ENCODE data around the gene MRM1. TPM values are rescaled to one million over a fixed set of nuclear protein-coding genes. Genes with fewer than 3 reads are reported as not detected.
A peak's percentile ranks its signal among the peaks of the same experiment; 100 is the strongest.

MRM1 gene
- total RNA-seq, 1 experiment from 2014 or later: 16.5 TPM

DNA sequence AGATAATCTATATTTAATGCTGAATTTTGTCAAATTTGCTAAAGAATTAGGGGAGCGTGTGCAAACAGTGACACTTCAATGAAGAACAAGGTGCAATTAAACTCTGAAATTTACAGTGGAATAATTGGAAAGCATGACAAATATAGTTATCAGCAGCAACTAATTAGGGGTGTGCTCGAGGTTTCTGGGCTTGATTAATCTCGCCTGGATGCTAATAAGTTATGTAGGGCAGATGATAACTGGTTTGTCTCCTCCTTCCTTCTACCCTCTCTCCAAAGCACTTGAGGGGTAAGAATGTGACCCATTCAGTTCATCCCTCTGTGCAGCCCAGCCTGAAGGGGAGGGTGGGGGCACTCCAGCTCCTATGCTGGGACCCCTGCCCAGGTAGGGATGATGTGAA lies 21.9 kb downstream of the MRM1 start (continued):
- no peak for TF ChIP-seq NFE2L1 (CRISPR knock-in tag; IDR thresholded peaks at IDR 0.05)

DNA sequence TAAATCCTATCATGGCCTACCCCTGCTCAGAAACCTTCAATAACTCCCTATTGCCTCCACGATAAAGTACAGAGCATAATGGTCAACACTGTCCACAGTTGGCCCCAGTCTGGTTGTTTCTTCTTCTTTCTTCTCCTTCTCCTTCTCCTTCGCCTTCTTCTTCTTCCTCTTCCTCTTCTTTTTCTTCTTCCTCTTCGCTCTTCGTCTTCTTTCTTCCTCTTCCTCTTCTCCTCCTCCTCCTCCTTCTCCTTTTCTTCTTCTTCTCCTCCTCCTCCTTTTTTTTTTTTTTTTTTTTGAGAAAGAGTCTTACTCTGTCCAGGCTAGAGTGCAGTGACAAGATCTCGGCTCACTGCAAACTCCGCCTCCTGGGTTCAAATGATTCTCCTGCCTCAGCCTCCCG lies 23.8 kb downstream of the MRM1 start:
- no peaks in the 10 kb centered on the region for H3K9me3 Mint-ChIP-seq
- H3K27me3 Mint-ChIP-seq (ENCODE audit: low read depth): no peaks in the 10 kb centered on the region; the same call in none of the 2 replicates
- CTCF ChIA-PET: interaction anchor here (0.6 to 4.1 kb wide), 36 partner anchors 10 to 734 kb away, joined by 3 to 60 read pairs (median 4); partner anchors contain the start of genes AATF and DHRS11
- POLR2A ChIA-PET: no interaction called here
- H3K4me3 Mint-ChIP-seq: no peak overlapping the region
- H3K4me1 Mint-ChIP-seq: peaks cover 15% of the 10 kb centered on the region
- DNase-seq (ENCODE audit: low spot score): no peak
- ATAC-seq: no peak
- H3K36me3 Mint-ChIP-seq: no peaks in the 10 kb centered on the region
- H3K27ac Mint-ChIP-seq: no peak overlapping the region
- TF ChIP-seq OVOL2 (CRISPR knock-in tag; IDR thresholded peaks at IDR 0.05; ENCODE audit: borderline replicate concordance) (no peak), RELA (CRISPR knock-in tag; IDR thresholded peaks at IDR 0.05; ENCODE audit: borderline replicate concordance) (no peak), ZNF416 (CRISPR knock-in tag; IDR thresholded peaks at IDR 0.05) (no peak), GTF2I (CRISPR knock-in tag; conservative IDR thresholded peaks at IDR 0.05) (no peak), NFYB (CRISPR knock-in tag; conservative IDR thresholded peaks at IDR 0.05; ENCODE audit: low read depth) (no peak), CREM (CRISPR knock-in tag; IDR thresholded peaks at IDR 0.05) (no peak), ZNF671 (CRISPR knock-in tag; IDR thresholded peaks at IDR 0.05) (no peak)
- TF ChIP-seq, protein P1, sequence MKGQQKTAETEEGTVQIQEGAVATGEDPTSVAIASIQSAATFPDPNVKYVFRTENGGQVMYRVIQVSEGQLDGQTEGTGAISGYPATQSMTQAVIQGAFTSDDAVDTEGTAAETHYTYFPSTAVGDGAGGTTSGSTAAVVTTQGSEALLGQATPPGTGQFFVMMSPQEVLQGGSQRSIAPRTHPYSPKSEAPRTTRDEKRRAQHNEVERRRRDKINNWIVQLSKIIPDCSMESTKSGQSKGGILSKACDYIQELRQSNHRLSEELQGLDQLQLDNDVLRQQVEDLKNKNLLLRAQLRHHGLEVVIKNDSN (CRISPR knock-in tag; IDR thresholded peaks at IDR 0.05): no peak
- TF ChIP-seq, protein P2, sequence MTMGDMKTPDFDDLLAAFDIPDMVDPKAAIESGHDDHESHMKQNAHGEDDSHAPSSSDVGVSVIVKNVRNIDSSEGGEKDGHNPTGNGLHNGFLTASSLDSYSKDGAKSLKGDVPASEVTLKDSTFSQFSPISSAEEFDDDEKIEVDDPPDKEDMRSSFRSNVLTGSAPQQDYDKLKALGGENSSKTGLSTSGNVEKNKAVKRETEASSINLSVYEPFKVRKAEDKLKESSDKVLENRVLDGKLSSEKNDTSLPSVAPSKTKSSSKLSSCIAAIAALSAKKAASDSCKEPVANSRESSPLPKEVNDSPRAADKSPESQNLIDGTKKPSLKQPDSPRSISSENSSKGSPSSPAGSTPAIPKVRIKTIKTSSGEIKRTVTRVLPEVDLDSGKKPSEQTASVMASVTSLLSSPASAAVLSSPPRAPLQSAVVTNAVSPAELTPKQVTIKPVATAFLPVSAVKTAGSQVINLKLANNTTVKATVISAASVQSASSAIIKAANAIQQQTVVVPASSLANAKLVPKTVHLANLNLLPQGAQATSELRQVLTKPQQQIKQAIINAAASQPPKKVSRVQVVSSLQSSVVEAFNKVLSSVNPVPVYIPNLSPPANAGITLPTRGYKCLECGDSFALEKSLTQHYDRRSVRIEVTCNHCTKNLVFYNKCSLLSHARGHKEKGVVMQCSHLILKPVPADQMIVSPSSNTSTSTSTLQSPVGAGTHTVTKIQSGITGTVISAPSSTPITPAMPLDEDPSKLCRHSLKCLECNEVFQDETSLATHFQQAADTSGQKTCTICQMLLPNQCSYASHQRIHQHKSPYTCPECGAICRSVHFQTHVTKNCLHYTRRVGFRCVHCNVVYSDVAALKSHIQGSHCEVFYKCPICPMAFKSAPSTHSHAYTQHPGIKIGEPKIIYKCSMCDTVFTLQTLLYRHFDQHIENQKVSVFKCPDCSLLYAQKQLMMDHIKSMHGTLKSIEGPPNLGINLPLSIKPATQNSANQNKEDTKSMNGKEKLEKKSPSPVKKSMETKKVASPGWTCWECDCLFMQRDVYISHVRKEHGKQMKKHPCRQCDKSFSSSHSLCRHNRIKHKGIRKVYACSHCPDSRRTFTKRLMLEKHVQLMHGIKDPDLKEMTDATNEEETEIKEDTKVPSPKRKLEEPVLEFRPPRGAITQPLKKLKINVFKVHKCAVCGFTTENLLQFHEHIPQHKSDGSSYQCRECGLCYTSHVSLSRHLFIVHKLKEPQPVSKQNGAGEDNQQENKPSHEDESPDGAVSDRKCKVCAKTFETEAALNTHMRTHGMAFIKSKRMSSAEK (CRISPR knock-in tag; IDR thresholded peaks at IDR 0.05; ENCODE audit: borderline replicate concordance): no peak
- TF ChIP-seq, protein P3, sequence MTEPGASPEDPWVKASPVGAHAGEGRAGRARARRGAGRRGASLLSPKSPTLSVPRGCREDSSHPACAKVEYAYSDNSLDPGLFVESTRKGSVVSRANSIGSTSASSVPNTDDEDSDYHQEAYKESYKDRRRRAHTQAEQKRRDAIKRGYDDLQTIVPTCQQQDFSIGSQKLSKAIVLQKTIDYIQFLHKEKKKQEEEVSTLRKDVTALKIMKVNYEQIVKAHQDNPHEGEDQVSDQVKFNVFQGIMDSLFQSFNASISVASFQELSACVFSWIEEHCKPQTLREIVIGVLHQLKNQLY (CRISPR knock-in tag; IDR thresholded peaks at IDR 0.05): no peak
- TF ChIP-seq, protein P4, sequence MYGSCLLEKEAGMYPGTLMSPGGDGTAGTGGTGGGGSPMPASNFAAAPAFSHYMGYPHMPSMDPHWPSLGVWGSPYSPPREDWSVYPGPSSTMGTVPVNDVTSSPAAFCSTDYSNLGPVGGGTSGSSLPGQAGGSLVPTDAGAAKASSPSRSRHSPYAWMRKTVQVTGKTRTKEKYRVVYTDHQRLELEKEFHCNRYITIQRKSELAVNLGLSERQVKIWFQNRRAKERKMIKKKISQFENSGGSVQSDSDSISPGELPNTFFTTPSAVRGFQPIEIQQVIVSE (CRISPR knock-in tag; IDR thresholded peaks at IDR 0.05; ENCODE audit: borderline replicate concordance): no peak

DNA sequence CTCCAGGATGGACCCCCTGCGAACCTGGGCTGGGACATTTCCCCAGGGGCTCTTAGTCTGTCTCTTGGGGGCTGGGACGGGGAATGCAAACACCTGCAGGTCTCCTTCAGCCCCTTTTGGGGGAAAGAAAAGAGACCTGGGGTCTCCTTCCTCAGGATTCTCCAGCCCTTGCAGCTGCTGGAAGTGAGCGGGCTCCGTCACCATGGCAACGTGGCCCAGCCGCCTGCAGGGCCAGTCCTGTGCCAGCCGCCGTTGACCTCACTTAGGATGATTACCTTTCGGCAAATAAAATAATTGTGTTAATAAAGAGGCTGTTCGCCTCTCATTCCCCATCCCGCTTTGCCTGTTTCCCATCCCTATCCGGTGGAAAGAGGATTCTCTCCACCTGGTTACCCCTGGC lies 25.7 kb downstream of the MRM1 start:
- ATAC-seq: no peak
- POLR2A ChIA-PET: no interaction called here

DNA sequence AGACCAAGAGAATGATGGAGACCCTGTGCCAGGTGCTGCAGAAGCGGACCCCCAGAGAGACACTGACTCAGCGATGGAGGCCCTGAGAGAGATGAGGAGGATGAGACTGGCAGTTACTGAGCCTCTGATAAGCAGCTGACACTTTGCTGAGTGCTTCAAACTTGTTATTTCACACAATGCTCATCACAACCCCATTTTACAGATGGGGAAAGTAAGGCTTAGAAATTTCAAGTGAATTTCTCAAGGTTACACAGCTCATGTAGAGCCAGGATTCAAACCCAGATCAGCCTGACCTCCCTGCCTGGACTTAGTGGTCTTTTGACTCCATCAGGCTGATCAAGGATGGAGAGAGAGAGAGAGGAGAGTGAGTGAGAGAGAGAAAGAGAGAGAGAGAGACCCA lies 27.2 kb downstream of the MRM1 start:
- Mint-ChIP-seq H3K27me3 (ENCODE audit: low read depth) (peaks cover 15% of the 10 kb centered on the region), H3K36me3 (no peaks in the 10 kb centered on the region), H3K4me3 (no peak overlapping the region), H3K27ac (no peak overlapping the region), H3K9me3 (no peaks in the 10 kb centered on the region), H3K4me1 (peaks cover 29% of the 10 kb centered on the region)
- DNase-seq (ENCODE audit: low spot score) (no peak), ATAC-seq (no peak)
- ChIA-PET CTCF (interaction anchor here (0.5 to 3.1 kb wide), 18 partner anchors 8 to 546 kb away, joined by 3 to 17 read pairs (median 5); partner anchors contain the start of genes AATF and MRM1), POLR2A (no interaction called here)
- TF ChIP-seq, protein P5, sequence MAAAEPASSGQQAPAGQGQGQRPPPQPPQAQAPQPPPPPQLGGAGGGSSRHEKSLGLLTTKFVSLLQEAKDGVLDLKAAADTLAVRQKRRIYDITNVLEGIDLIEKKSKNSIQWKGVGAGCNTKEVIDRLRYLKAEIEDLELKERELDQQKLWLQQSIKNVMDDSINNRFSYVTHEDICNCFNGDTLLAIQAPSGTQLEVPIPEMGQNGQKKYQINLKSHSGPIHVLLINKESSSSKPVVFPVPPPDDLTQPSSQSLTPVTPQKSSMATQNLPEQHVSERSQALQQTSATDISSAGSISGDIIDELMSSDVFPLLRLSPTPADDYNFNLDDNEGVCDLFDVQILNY (CRISPR knock-in tag; IDR thresholded peaks at IDR 0.05): no peak
- TF ChIP-seq KAT7 (CRISPR knock-in tag; IDR thresholded peaks at IDR 0.05; ENCODE audit: borderline replicate concordance): no peak
- TF ChIP-seq JAZF1 (CRISPR knock-in tag; IDR thresholded peaks at IDR 0.05): no peak
- TF ChIP-seq, protein P6, sequence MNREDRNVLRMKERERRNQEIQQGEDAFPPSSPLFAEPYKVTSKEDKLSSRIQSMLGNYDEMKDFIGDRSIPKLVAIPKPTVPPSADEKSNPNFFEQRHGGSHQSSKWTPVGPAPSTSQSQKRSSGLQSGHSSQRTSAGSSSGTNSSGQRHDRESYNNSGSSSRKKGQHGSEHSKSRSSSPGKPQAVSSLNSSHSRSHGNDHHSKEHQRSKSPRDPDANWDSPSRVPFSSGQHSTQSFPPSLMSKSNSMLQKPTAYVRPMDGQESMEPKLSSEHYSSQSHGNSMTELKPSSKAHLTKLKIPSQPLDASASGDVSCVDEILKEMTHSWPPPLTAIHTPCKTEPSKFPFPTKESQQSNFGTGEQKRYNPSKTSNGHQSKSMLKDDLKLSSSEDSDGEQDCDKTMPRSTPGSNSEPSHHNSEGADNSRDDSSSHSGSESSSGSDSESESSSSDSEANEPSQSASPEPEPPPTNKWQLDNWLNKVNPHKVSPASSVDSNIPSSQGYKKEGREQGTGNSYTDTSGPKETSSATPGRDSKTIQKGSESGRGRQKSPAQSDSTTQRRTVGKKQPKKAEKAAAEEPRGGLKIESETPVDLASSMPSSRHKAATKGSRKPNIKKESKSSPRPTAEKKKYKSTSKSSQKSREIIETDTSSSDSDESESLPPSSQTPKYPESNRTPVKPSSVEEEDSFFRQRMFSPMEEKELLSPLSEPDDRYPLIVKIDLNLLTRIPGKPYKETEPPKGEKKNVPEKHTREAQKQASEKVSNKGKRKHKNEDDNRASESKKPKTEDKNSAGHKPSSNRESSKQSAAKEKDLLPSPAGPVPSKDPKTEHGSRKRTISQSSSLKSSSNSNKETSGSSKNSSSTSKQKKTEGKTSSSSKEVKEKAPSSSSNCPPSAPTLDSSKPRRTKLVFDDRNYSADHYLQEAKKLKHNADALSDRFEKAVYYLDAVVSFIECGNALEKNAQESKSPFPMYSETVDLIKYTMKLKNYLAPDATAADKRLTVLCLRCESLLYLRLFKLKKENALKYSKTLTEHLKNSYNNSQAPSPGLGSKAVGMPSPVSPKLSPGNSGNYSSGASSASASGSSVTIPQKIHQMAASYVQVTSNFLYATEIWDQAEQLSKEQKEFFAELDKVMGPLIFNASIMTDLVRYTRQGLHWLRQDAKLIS (CRISPR knock-in tag; IDR thresholded peaks at IDR 0.05; ENCODE audit: borderline replicate concordance): no peak
- TF ChIP-seq, protein P4 (CRISPR knock-in tag; IDR thresholded peaks at IDR 0.05; ENCODE audit: borderline replicate concordance): no peak
- TF ChIP-seq HMGA2 (CRISPR knock-in tag; IDR thresholded peaks at IDR 0.05): no peak

More for the DNA sequence above, 25.7 kb downstream of the MRM1 start:
- DNase-seq (ENCODE audit: low spot score): peak; percentile 45
- no peaks in the 10 kb centered on the region for H3K9me3 Mint-ChIP-seq
- CTCF ChIA-PET: interaction anchor here (1.0 to 4.1 kb wide), 7 partner anchors 12 to 613 kb away, joined by 3 to 60 read pairs (median 7); no protein-coding TSS in a partner anchor
- peaks cover 14% of the 10 kb centered on the region for H3K4me1 Mint-ChIP-seq
- H3K27me3 Mint-ChIP-seq (ENCODE audit: low read depth): peaks cover 8% of the 10 kb centered on the region
- no peak overlapping the region for H3K4me3 Mint-ChIP-seq
- TF ChIP-seq CBFB (CRISPR knock-in tag; IDR thresholded peaks at IDR 0.05; ENCODE audit: low read depth): no peak
- peak; percentile 33; the same call in 1 of the 2 replicates for TF ChIP-seq ZNF423 (CRISPR knock-in tag; IDR thresholded peaks at IDR 0.05)
- H3K27ac Mint-ChIP-seq: no peak overlapping the region
- no peaks in the 10 kb centered on the region for H3K36me3 Mint-ChIP-seq

All from WTC11 (cell line).